WTC11 (cell line): ENCODE measurements around the gene LRFN2. TPM values are rescaled to one million over a fixed set of nuclear protein-coding genes. Genes with fewer than 3 reads are reported as not detected.

ENCODE experiments used
- ATAC-seq: fragments of 200-7000 bp; cut with Tn5 transposase; 2 replicates; pipeline ENCODE4 v1.10.0; 2021; ENCODE audit warnings: mild to moderate bottlenecking, moderate library complexity
- CTCF ChIA-PET: fragments of 300-600 bp; sonication (Branson Sonifier 250); formaldehyde crosslinking; loops from one replicate; lab custom pipeline; 2021; ENCODE audit warnings: antibody characterized with exemption; lab: Charles Lee
- POLR2A ChIA-PET: fragments of 350-600 bp; sonication (Branson Sonifier 250); formaldehyde crosslinking; loops from one replicate; lab custom pipeline; 2021; ENCODE audit warnings: antibody characterized with exemption; lab: Charles Lee
- DNase-seq: peaks from one replicate; pipeline ENCODE4 v3.0.0; 2021; ENCODE audit warnings: low spot score
- H3K27ac Mint-ChIP-seq: 2 replicates; pipeline ENCODE4 v1.8.0; 2021; ENCODE audit warnings: mixed read lengths
- H3K27me3 Mint-ChIP-seq: 2 replicates; pipeline ENCODE4 v1.8.0; 2021; ENCODE audit warnings: low read depth, mild to moderate bottlenecking, moderate library complexity, mixed read lengths
- H3K36me3 Mint-ChIP-seq: 2 replicates; pipeline ENCODE4 v1.8.0; 2021; ENCODE audit warnings: mixed read lengths
- H3K4me1 Mint-ChIP-seq: 2 replicates; pipeline ENCODE4 v1.8.0; 2022; ENCODE audit warnings: mixed read lengths
- H3K4me3 Mint-ChIP-seq: 2 replicates; pipeline ENCODE4 v1.8.0; 2021; ENCODE audit warnings: mild to moderate bottlenecking, moderate library complexity, mixed read lengths
- H3K9me3 Mint-ChIP-seq: 2 replicates; pipeline ENCODE4 v1.8.0; 2021; ENCODE audit warnings: mixed read lengths
- AR ChIP-seq: fragments of 250-450 bp; sonication (Bioruptor Pico); IDR thresholded peaks from 2 replicates; pipeline ENCODE4 v1.9.0; 2021; ENCODE audit warnings: mild to moderate bottlenecking
- ARID4B ChIP-seq: sonication (generic); formaldehyde crosslinking; IDR thresholded peaks from 2 replicates; pipeline ENCODE4 v1.8.0; 2023; ENCODE audit warnings: missing genetic modification reagents, mild to moderate bottlenecking, borderline replicate concordance
- CTCF ChIP-seq: fragments of 200-600 bp; IDR thresholded peaks from 2 replicates; pipeline ENCODE4 v1.8.0; 2022; ENCODE audit warnings: antibody characterized with exemption
- GTF2I ChIP-seq: fragments of 250-450 bp; sonication (Bioruptor Pico); conservative IDR thresholded peaks from 2 replicates; pipeline ENCODE4 v1.4.0; 2021; ENCODE audit warnings: mild to moderate bottlenecking
- NR1H2 ChIP-seq: sonication (generic); formaldehyde crosslinking; IDR thresholded peaks from 2 replicates; pipeline ENCODE4 v1.9.0; 2021; ENCODE audit warnings: mild to moderate bottlenecking, moderate library complexity, missing genetic modification reagents
- NR2C2 ChIP-seq: sonication (generic); formaldehyde crosslinking; IDR thresholded peaks from 2 replicates; pipeline ENCODE4 v1.8.0; 2022; ENCODE audit warnings: mild to moderate bottlenecking, missing genetic modification reagents
- TEAD4 ChIP-seq: sonication (generic); formaldehyde crosslinking; IDR thresholded peaks from 2 replicates; pipeline ENCODE4 v1.8.0; 2022; ENCODE audit warnings: mild to moderate bottlenecking, missing genetic modification reagents
- USF1 ChIP-seq: sonication (generic); formaldehyde crosslinking; IDR thresholded peaks from 2 replicates; pipeline ENCODE4 v1.8.0; 2022; ENCODE audit warnings: mild to moderate bottlenecking, missing genetic modification reagents
- USF2 ChIP-seq: sonication (generic); formaldehyde crosslinking; IDR thresholded peaks from 2 replicates; pipeline ENCODE4 v1.8.1; 2023; ENCODE audit warnings: mild to moderate bottlenecking, missing genetic modification reagents, moderate library complexity
- ZNF396 ChIP-seq: fragments of 250-450 bp; sonication (Bioruptor Pico); IDR thresholded peaks from 2 replicates; pipeline ENCODE4 v1.8.0; 2021; ENCODE audit warnings: mild to moderate bottlenecking, moderate library complexity, borderline replicate concordance
- ZNF512 ChIP-seq: sonication (generic); formaldehyde crosslinking; IDR thresholded peaks from 2 replicates; pipeline ENCODE4 v1.8.1; 2022; ENCODE audit warnings: missing genetic modification reagents, borderline replicate concordance
- total RNA-seq: library from RNA; stranded (reverse); gene quantifications from 3 replicates; pipeline ENCODE4 v1.2.3, GENCODE V29; 2021

Gene LRFN2
- total RNA-seq, 1 experiment from 2014 or later, result 1.6 TPM

- ATAC-seq (no peak), DNase-seq (no peak)
- TF ChIP-seq NR1H2 (CRISPR knock-in tag) (no peak), USF2 (CRISPR knock-in tag) (no peak), NR2C2 (CRISPR knock-in tag) (no peak), ZNF396 (CRISPR knock-in tag) (no peak), AR (CRISPR knock-in tag) (no peak), USF1 (CRISPR knock-in tag) (no peak), TEAD4 (CRISPR knock-in tag) (no peak), ZNF512 (CRISPR knock-in tag) (no peak), CTCF (no peak), ARID4B (CRISPR knock-in tag) (no peak), GTF2I (CRISPR knock-in tag) (no peak)
- ChIA-PET POLR2A (no interaction called here), CTCF (no interaction called here)
- Mint-ChIP-seq H3K27me3 (peaks cover 8% of the 10 kb centered on the region), H3K36me3 (peaks cover 12% of the 10 kb centered on the region), H3K27ac (no peak overlapping the region), H3K4me3 (no peak overlapping the region), H3K4me1 (peaks cover 28% of the 10 kb centered on the region), H3K9me3 (peaks cover 13% of the 10 kb centered on the region)
These were observed 150.2 kb downstream of the LRFN2 start for GRCh38 chr6:40436685-40437604.
